HL-60 (cell line): ENCODE results near the gene COL11A2.

ENCODE experiments used
- DNase-seq, 2 experiments: peaks; one replicate each; pipeline ENCODE4 v3.0.0-alpha.2; 2010 to 2020; ENCODE audit warnings: low read depth in 1 of 2, low spot score in 1 of 2
- H3K27ac ChIP-seq: fragments of 250-450 bp; sonication (Bioruptor Pico); replicated peaks from 2 replicates; pipeline ENCODE4 v1.5.1; 2020; ENCODE audit warnings: mild to moderate bottlenecking, moderate library complexity
- H3K27me3 ChIP-seq: fragments of 250-450 bp; sonication (Bioruptor Pico); 2 replicates; pipeline ENCODE4 v1.5.1; 2021; ENCODE audit warnings: mild to moderate bottlenecking, moderate library complexity; ENCODE audit not compliant: insufficient read depth, poor library complexity, severe bottlenecking
- H3K4me3 ChIP-seq: replicated peaks from 2 replicates; pipeline ENCODE4 v1.5.1; 2011; ENCODE audit warnings: mild to moderate bottlenecking, control low read depth, low read length; ENCODE audit not compliant: insufficient read depth
- GABPA ChIP-seq: IDR thresholded peaks from 2 replicates; pipeline ENCODE4 v1.6.1; 2012; ENCODE audit warnings: low read depth
- POLR2AphosphoS5 ChIP-seq: IDR thresholded peaks from 2 replicates; pipeline ENCODE4 v1.6.1; 2012; ENCODE audit warnings: low read depth
- REST ChIP-seq: IDR thresholded peaks from 2 replicates; pipeline ENCODE4 v1.6.1; 2012; ENCODE audit warnings: low read depth; ENCODE audit not compliant: insufficient replicate concordance
- SPI1 ChIP-seq: IDR thresholded peaks from 2 replicates; pipeline ENCODE4 v1.6.1; 2012; ENCODE audit warnings: low read depth, mild to moderate bottlenecking, borderline replicate concordance
- TF ChIP-seq, protein P1 (sequence below): IDR thresholded peaks from one replicate; pipeline ENCODE4 v1.5.1; 2011; ENCODE audit warnings: low read length, control low read depth, inconsistent platforms; ENCODE audit not compliant: insufficient read depth

Gene COL11A2

DNA sequence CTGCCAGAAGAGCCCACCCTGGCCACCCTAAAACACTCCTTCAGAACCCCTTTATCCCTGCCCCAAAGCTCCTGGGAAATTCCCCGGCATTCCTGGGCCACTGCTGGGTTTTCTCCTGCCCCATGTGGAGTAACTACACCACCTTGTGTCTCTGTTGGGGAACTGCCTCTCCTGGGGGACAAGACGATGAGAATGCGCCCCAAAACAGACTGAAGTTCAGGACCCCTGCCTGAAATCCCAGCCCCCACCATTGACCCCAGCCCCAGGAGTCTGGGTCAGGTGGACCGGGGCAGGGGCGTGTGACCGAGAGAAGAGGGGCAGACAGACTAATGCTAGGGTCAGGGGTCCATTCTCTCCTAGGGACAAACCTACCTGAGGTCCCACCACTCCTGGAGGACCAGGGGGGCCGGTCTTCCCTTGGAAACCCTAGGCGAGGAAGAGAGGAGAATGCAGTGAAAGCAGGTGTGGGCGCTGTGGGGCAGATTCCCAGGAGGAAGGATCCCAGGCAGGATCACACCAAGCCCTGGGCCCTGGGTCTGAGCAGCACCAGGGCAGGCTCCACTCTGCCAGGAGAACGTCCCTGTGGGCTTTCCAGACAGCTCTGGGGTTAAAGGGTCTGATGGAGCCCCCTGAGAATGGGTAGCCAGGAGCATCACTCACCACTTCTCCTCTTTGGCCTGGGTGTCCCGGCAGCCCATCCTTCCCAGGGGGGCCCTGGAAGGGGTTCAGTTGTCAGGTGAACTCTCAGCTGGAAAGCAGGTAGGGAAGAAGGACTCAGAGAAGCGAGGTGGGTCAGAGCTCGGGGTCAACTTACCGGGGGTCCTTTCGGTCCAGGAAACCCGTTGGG is 19.4 kb downstream of the COL11A2 start:
- Histone ChIP-seq H3K27me3 (no peaks in the 10 kb centered on the region), H3K27ac (no peak overlapping the region), H3K4me3 (no peak overlapping the region)
- DNase-seq: peak in 1 of 2 experiments; percentile 28
- no peak for TF ChIP-seq REST
- TF ChIP-seq, protein P1, sequence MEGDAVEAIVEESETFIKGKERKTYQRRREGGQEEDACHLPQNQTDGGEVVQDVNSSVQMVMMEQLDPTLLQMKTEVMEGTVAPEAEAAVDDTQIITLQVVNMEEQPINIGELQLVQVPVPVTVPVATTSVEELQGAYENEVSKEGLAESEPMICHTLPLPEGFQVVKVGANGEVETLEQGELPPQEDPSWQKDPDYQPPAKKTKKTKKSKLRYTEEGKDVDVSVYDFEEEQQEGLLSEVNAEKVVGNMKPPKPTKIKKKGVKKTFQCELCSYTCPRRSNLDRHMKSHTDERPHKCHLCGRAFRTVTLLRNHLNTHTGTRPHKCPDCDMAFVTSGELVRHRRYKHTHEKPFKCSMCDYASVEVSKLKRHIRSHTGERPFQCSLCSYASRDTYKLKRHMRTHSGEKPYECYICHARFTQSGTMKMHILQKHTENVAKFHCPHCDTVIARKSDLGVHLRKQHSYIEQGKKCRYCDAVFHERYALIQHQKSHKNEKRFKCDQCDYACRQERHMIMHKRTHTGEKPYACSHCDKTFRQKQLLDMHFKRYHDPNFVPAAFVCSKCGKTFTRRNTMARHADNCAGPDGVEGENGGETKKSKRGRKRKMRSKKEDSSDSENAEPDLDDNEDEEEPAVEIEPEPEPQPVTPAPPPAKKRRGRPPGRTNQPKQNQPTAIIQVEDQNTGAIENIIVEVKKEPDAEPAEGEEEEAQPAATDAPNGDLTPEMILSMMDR: peak; percentile 49

DNA sequence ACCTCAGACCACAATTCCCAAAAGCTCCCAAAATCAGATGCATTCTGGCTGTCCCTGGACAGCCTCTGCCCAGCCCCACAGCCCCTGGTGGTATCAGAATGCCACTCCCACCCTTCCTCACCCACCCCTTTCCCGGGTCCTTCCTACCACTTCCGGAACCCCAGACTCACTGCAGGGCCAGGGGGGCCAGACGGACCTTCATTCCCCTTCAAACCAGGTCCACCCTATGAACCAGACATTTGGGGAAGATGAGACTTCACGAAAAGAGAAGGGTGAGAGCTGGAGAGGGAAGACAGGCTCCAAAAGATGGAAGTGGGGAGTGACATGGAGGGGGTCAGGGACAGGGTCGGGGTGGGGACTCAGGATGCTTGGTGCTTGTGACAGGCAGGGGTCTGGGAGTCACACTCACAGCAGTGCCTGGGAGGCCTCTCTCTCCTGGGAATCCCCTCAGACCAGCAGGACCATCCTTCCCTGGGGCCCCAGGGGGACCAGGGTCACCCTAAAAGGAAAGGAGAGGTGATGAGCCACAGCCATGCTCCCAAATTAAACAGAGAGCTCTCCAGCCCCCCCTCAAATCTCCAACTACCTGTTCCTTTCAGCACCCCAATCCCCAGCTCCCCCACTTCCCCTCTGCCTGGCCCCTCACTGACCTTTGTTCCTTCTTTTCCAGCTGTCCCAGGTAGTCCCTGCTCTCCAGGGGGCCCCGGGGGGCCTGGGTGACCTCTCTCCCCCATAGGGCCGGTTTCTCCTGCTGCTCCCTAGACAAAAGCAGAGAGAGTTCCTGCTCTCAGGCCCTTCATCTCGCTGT is 20.2 kb downstream of the COL11A2 start:
- no peak overlapping the region for H3K27ac ChIP-seq
- TF ChIP-seq POLR2AphosphoS5 (no peak), SPI1 (no peak), GABPA (no peak), REST (no peak)
- TF ChIP-seq, protein P1: no peak
- H3K4me3 ChIP-seq: no peak overlapping the region
- DNase-seq: no peak
- no peaks in the 10 kb centered on the region for H3K27me3 ChIP-seq

- TF ChIP-seq POLR2AphosphoS5 (no peak), REST (no peak), SPI1 (no peak), GABPA (no peak)
- TF ChIP-seq, protein P1: no peak
- Histone ChIP-seq H3K27me3 (no peaks in the 10 kb centered on the region), H3K4me3 (no peak overlapping the region), H3K27ac (no peak overlapping the region)
- no peak for DNase-seq
Measured at GRCh38 chr6:33171016-33171879, 21.0 kb downstream of the COL11A2 start.
